Astrocyte (in vitro differentiated cells and primary cell): ENCODE data around the gene TSTD2. TPM values are rescaled to one million over a fixed set of nuclear protein-coding genes. Genes with fewer than 3 reads are reported as not detected.
A peak's percentile ranks its signal among the peaks of the same experiment; 100 is the strongest.

ENCODE experiments used
- DNase-seq: peaks from one replicate; pipeline ENCODE4 v3.0.0-alpha.2; 2010; ENCODE audit warnings: low read depth
- FAIRE-seq: peaks from 2 replicates; lab custom pipeline; 2011; peaks lifted over from hg19 to GRCh38; lab: Jason Lieb, UNC
- H2AFZ ChIP-seq: 2 replicates; pipeline ENCODE4 v1.6.0; 2012; ENCODE audit warnings: low read depth, low read length, inconsistent platforms
- H3K27ac ChIP-seq: 2 replicates; pipeline ENCODE4 v1.5.1; 2011; ENCODE audit warnings: low read depth, low read length, inconsistent platforms
- H3K27me3 ChIP-seq: 2 replicates; pipeline ENCODE4 v1.6.0; 2011; ENCODE audit warnings: low read length, inconsistent platforms; ENCODE audit not compliant: insufficient read depth
- H3K36me3 ChIP-seq: 2 replicates; pipeline ENCODE4 v1.5.1; 2011; ENCODE audit warnings: low read length, inconsistent platforms; ENCODE audit not compliant: insufficient read depth
- H3K4me1 ChIP-seq: 2 replicates; pipeline ENCODE4 v1.5.1; 2011; ENCODE audit warnings: low read length, inconsistent platforms; ENCODE audit not compliant: insufficient read depth
- H3K4me2 ChIP-seq: 2 replicates; pipeline ENCODE4 v1.6.0; 2012; ENCODE audit warnings: low read length, inconsistent platforms
- H3K4me3 ChIP-seq: 2 replicates; pipeline ENCODE4 v1.5.1; 2011; ENCODE audit warnings: low read depth, mild to moderate bottlenecking, low read length, inconsistent platforms; ENCODE audit not compliant: insufficient read depth
- H3K79me2 ChIP-seq: 2 replicates; pipeline ENCODE4 v1.6.0; 2012; ENCODE audit warnings: mild to moderate bottlenecking, low read length, inconsistent platforms; ENCODE audit not compliant: insufficient read depth
- H3K9ac ChIP-seq: 2 replicates; pipeline ENCODE4 v1.6.0; 2012; ENCODE audit warnings: mild to moderate bottlenecking, low read length, inconsistent platforms
- H3K9me3 ChIP-seq: 2 replicates; pipeline ENCODE4 v1.5.1; 2012; ENCODE audit warnings: low read depth, mild to moderate bottlenecking, low read length, inconsistent platforms; ENCODE audit not compliant: insufficient read depth
- H4K20me1 ChIP-seq: 2 replicates; pipeline ENCODE4 v1.6.0; 2012; ENCODE audit warnings: low read length, inconsistent platforms; ENCODE audit not compliant: insufficient read depth
- H3K27ac Mint-ChIP-seq: one replicate; pipeline ENCODE4 v1.8.0; 2021; ENCODE audit warnings: mild to moderate bottlenecking, mixed read lengths; ENCODE audit not compliant: unreplicated experiment
- H3K27me3 Mint-ChIP-seq: one replicate; pipeline ENCODE4 v1.8.0; 2021; ENCODE audit warnings: low read depth, mixed read lengths; ENCODE audit not compliant: unreplicated experiment
- H3K36me3 Mint-ChIP-seq: one replicate; pipeline ENCODE4 v1.8.0; 2021; ENCODE audit warnings: low read depth, mixed read lengths; ENCODE audit not compliant: unreplicated experiment
- H3K4me1 Mint-ChIP-seq: one replicate; pipeline ENCODE4 v1.8.0; 2021; ENCODE audit warnings: low read depth, mixed read lengths; ENCODE audit not compliant: unreplicated experiment
- H3K4me3 Mint-ChIP-seq: one replicate; pipeline ENCODE4 v1.8.0; 2021; ENCODE audit warnings: mild to moderate bottlenecking, moderate library complexity, mixed read lengths; ENCODE audit not compliant: unreplicated experiment
- H3K9me3 Mint-ChIP-seq: one replicate; pipeline ENCODE4 v1.8.0; 2021; ENCODE audit warnings: mild to moderate bottlenecking, mixed read lengths; ENCODE audit not compliant: unreplicated experiment
- CTCF ChIP-seq: IDR thresholded peaks from 2 replicates; pipeline ENCODE4 v1.5.1; 2011; ENCODE audit warnings: low read depth, mild to moderate bottlenecking, inconsistent platforms, low read length, moderate library complexity; ENCODE audit not compliant: insufficient read depth
- EZH2 ChIP-seq: IDR thresholded peaks from 2 replicates; pipeline ENCODE4 v1.6.1; 2012; ENCODE audit warnings: mild to moderate bottlenecking, low read length, inconsistent platforms; ENCODE audit not compliant: insufficient read depth
- total RNA-seq: library from RNA; stranded (reverse); gene quantifications from 2 replicates; pipeline ENCODE4 v1.2.1, GENCODE V29; 2021

The TSTD2 gene
- total RNA-seq, 1 donor from 2014 or later, result 19.4 TPM

GRCh38 chr9:97598461-97599288 is 34.5 kb downstream of the TSTD2 start:
- no peaks in the 10 kb centered on the region for H3K9me3 Mint-ChIP-seq
- Histone ChIP-seq H3K4me1 (no peaks in the 10 kb centered on the region), H3K27me3 (peaks cover 2% of the 10 kb centered on the region), H3K79me2 (no peaks in the 10 kb centered on the region), H3K4me2 (no peak overlapping the region), H2AFZ (no peak overlapping the region), H3K27ac (no peak overlapping the region), H3K36me3 (peaks cover 18% of the 10 kb centered on the region), H3K4me3 (no peak overlapping the region), H4K20me1 (no peaks in the 10 kb centered on the region), H3K9ac (no peak overlapping the region), H3K9me3 (no peaks in the 10 kb centered on the region)
- DNase-seq (peak; percentile 58), FAIRE-seq (no peak)
- peaks cover 11% of the 10 kb centered on the region for H3K36me3 Mint-ChIP-seq
- TF ChIP-seq EZH2, result no peak
- TF ChIP-seq CTCF, result peak; percentile 92
- H3K27me3 Mint-ChIP-seq, result peaks cover 9% of the 10 kb centered on the region
- H3K4me3 Mint-ChIP-seq, result no peak overlapping the region
- no peak overlapping the region for H3K27ac Mint-ChIP-seq
- H3K4me1 Mint-ChIP-seq, result peaks cover under 1% of the 10 kb centered on the region

- Mint-ChIP-seq H3K4me1 (peaks cover 3% of the 10 kb centered on the region), H3K4me3 (no peak overlapping the region), H3K27me3 (peaks cover 15% of the 10 kb centered on the region), H3K36me3 (peaks cover 3% of the 10 kb centered on the region), H3K9me3 (no peaks in the 10 kb centered on the region), H3K27ac (no peak overlapping the region)
- TF ChIP-seq EZH2 (no peak), CTCF (no peak)
- peaks cover 10% of the 10 kb centered on the region for H3K36me3 ChIP-seq
- H3K4me3 ChIP-seq, result no peak overlapping the region
- no peak overlapping the region for H2AFZ ChIP-seq
- H3K79me2 ChIP-seq, result no peaks in the 10 kb centered on the region
- peaks cover 2% of the 10 kb centered on the region for H3K27me3 ChIP-seq
- DNase-seq, result no peak
- no peak overlapping the region for H3K27ac ChIP-seq
- no peak overlapping the region for H3K9ac ChIP-seq
- H3K9me3 ChIP-seq, result no peaks in the 10 kb centered on the region
- H3K4me2 ChIP-seq, result no peak overlapping the region
- FAIRE-seq, result no peak
- H3K4me1 ChIP-seq, result no peaks in the 10 kb centered on the region
- no peaks in the 10 kb centered on the region for H4K20me1 ChIP-seq
These were observed 36.3 kb downstream of the TSTD2 start for GRCh38 chr9:97596906-97597305.

GRCh38 chr9:97594381-97594921 is 38.7 kb downstream of the TSTD2 start:
- TF ChIP-seq EZH2, result no peak
- TF ChIP-seq CTCF, result no peak
- no peak overlapping the region for H3K27ac Mint-ChIP-seq
- DNase-seq (no peak), FAIRE-seq (no peak)
- Histone ChIP-seq H3K27me3 (peaks cover 4% of the 10 kb centered on the region), H2AFZ (no peak overlapping the region), H3K9ac (no peak overlapping the region), H3K27ac (no peak overlapping the region), H3K79me2 (no peaks in the 10 kb centered on the region), H3K4me3 (no peak overlapping the region), H3K36me3 (no peaks in the 10 kb centered on the region), H3K4me1 (no peaks in the 10 kb centered on the region), H3K9me3 (no peaks in the 10 kb centered on the region), H4K20me1 (no peaks in the 10 kb centered on the region), H3K4me2 (no peak overlapping the region)
- H3K27me3 Mint-ChIP-seq, result peaks cover 15% of the 10 kb centered on the region
- no peaks in the 10 kb centered on the region for H3K9me3 Mint-ChIP-seq
- no peak overlapping the region for H3K4me3 Mint-ChIP-seq
- peaks cover 3% of the 10 kb centered on the region for H3K4me1 Mint-ChIP-seq
- no peaks in the 10 kb centered on the region for H3K36me3 Mint-ChIP-seq
